RWPE2 (cell line): ENCODE measurements around the gene PUM1.
A peak's percentile ranks its signal among the peaks of the same experiment; 100 is the strongest.

Source experiments
- ATAC-seq: fragments of 200-7000 bp; cut with Tn5 transposase; 3 replicates; pipeline ENCODE4 v1.9.1; 2021; ENCODE audit warnings: low read depth
- DNase-seq: peaks from one replicate; pipeline ENCODE4 v3.0.0-alpha.2; 2020; ENCODE audit warnings: low spot score
- H3K27ac ChIP-seq: fragments of 450-650 bp; 2 replicates; pipeline ENCODE4 v1.5.1; 2017; ENCODE audit warnings: mild to moderate bottlenecking; ENCODE audit not compliant: poor library complexity, severe bottlenecking
- H3K27me3 ChIP-seq: fragments of 250-450 bp; sonication (Bioruptor Pico); 2 replicates; pipeline ENCODE4 v1.5.1; 2021; ENCODE audit warnings: mild to moderate bottlenecking, moderate library complexity; ENCODE audit not compliant: insufficient read depth, poor library complexity, severe bottlenecking
- H3K36me3 ChIP-seq: fragments of 250-450 bp; sonication (Bioruptor Pico); 2 replicates; pipeline ENCODE4 v1.5.1; 2020; ENCODE audit warnings: low read depth, mild to moderate bottlenecking, moderate library complexity
- H3K4me1 ChIP-seq: fragments of 250-450 bp; sonication (Bioruptor Pico); 2 replicates; pipeline ENCODE4 v1.5.1; 2021; ENCODE audit warnings: mild to moderate bottlenecking, moderate library complexity; ENCODE audit not compliant: insufficient read depth, poor library complexity, severe bottlenecking
- H3K4me3 ChIP-seq: fragments of 250-450 bp; sonication (Bioruptor Pico); 2 replicates; pipeline ENCODE4 v1.5.1; 2021; ENCODE audit warnings: mild to moderate bottlenecking, moderate library complexity; ENCODE audit not compliant: severe bottlenecking
- H3K9me3 ChIP-seq: fragments of 250-450 bp; sonication (Bioruptor Pico); 2 replicates; pipeline ENCODE4 v1.5.1; 2021; ENCODE audit warnings: mild to moderate bottlenecking, moderate library complexity; ENCODE audit not compliant: severe bottlenecking
- CTCF ChIP-seq: fragments of 450-650 bp; IDR thresholded peaks from one replicate; pipeline ENCODE4 v1.5.1; 2017; ENCODE audit warnings: mild to moderate bottlenecking, moderate library complexity; ENCODE audit not compliant: poor library complexity, severe bottlenecking

PUM1 gene

GRCh38 chr1:30991862-30992606, 73.5 kb downstream of the PUM1 start:
- ATAC-seq (no peak), DNase-seq (no peak)
- H3K4me3 ChIP-seq: no peak overlapping the region
- H3K4me1 ChIP-seq: peaks cover 15% of the 10 kb centered on the region
- H3K9me3 ChIP-seq: no peaks in the 10 kb centered on the region
- no peak for TF ChIP-seq CTCF
- H3K27ac ChIP-seq: no peak overlapping the region
- H3K27me3 ChIP-seq: no peaks in the 10 kb centered on the region
- H3K36me3 ChIP-seq: peaks cover 89% of the 10 kb centered on the region

- DNase-seq (no peak), ATAC-seq (peak; percentile 21; the same call in 1 of the 3 replicates)
- peaks cover 88% of the 10 kb centered on the region for H3K36me3 ChIP-seq
- no peak overlapping the region for H3K27ac ChIP-seq
- peaks cover 15% of the 10 kb centered on the region for H3K4me1 ChIP-seq
- TF ChIP-seq CTCF: no peak
- no peaks in the 10 kb centered on the region for H3K27me3 ChIP-seq
- no peak overlapping the region for H3K4me3 ChIP-seq
- no peaks in the 10 kb centered on the region for H3K9me3 ChIP-seq
Observed at GRCh38 chr1:30990591-30990990, 74.9 kb downstream of the PUM1 start.

- Histone ChIP-seq H3K4me3 (no peak overlapping the region), H3K9me3 (no peaks in the 10 kb centered on the region), H3K27me3 (no peaks in the 10 kb centered on the region), H3K36me3 (peaks cover 77% of the 10 kb centered on the region), H3K4me1 (peaks cover 15% of the 10 kb centered on the region), H3K27ac (no peak overlapping the region)
- DNase-seq: no peak
- ATAC-seq: no peak
- TF ChIP-seq CTCF: no peak
Observed at GRCh38 chr1:30988045-30988444, 77.5 kb downstream of the PUM1 start.

GRCh38 chr1:30986755-30987154, 78.8 kb downstream of the PUM1 start:
- H3K4me1 ChIP-seq: peaks cover 15% of the 10 kb centered on the region
- no peak overlapping the region for H3K27ac ChIP-seq
- ATAC-seq: no peak
- no peak overlapping the region for H3K4me3 ChIP-seq
- DNase-seq: no peak
- peaks cover 75% of the 10 kb centered on the region for H3K36me3 ChIP-seq
- no peaks in the 10 kb centered on the region for H3K27me3 ChIP-seq
- H3K9me3 ChIP-seq: no peaks in the 10 kb centered on the region
- TF ChIP-seq CTCF: no peak

- no peaks in the 10 kb centered on the region for H3K9me3 ChIP-seq
- no peak overlapping the region for H3K4me3 ChIP-seq
- ATAC-seq: no peak
- no peaks in the 10 kb centered on the region for H3K27me3 ChIP-seq
- peaks cover under 1% of the 10 kb centered on the region for H3K4me1 ChIP-seq
- DNase-seq: no peak
- H3K27ac ChIP-seq: no peak overlapping the region
- peaks cover 75% of the 10 kb centered on the region for H3K36me3 ChIP-seq
- TF ChIP-seq CTCF: no peak
Observed at GRCh38 chr1:30984991-30985503, 80.5 kb downstream of the PUM1 start.
